Right cardiac atrium (tissue), 5 donors: ENCODE measurements around the gene SLC9A3. TPM values are rescaled to one million over a fixed set of nuclear protein-coding genes. Genes with fewer than 3 reads are reported as not detected.

Experiments
- ATAC-seq, 2 donors: fragments of 200-7000 bp; cut with Tn5 transposase; one replicate each; pipeline versions ENCODE4 v1.8.0 to v1.9.1; 2020; ENCODE audit warnings: moderate library complexity in 2 of 2, mild to moderate bottlenecking in 1 of 2
- DNase-seq, 3 donors: peaks; one replicate each; pipeline ENCODE4 v3.0.0-alpha.2; 2020
- H3K27ac ChIP-seq: one replicate; pipeline ENCODE4 v1.5.1; 2013; ENCODE audit warnings: mild to moderate bottlenecking, low read length, control low read depth, moderate library complexity
- H3K27me3 ChIP-seq: one replicate; pipeline ENCODE4 v1.6.1; 2013; ENCODE audit not compliant: control insufficient read depth, insufficient read depth
- H3K4me1 ChIP-seq: one replicate; pipeline ENCODE4 v1.6.1; 2013; ENCODE audit warnings: low read length; ENCODE audit not compliant: control insufficient read depth, insufficient read depth
- H3K4me3 ChIP-seq: one replicate; pipeline ENCODE4 v1.5.1; 2013; ENCODE audit warnings: low read length, control low read depth
- H3K9me3 ChIP-seq: one replicate; pipeline ENCODE4 v1.6.1; 2013; ENCODE audit warnings: low read length; ENCODE audit not compliant: control insufficient read depth
- WGBS: extraction: QIAGEN DNeasy Blood & Tissue Kit; methylation state at CpG from one replicate; pipeline ENCODE4 v1.1.7; 2013; 5-methylcytosine and 5-hydroxymethylcytosine counted together
- intact Hi-C, 4 donors: fragments of 100-400 bp; cut with DNase I; formaldehyde crosslinking; loops; one replicate each; pipeline versions ENCODE4 v1.11.0 to v1.14.0; 2022 to 2023
- polyA plus RNA-seq: library from polyadenylated mRNA; stranded (reverse); fragments of 200-250 nt; gene quantifications from one replicate; pipeline ENCODE4 v1.2.3, GENCODE V29; 2013
- total RNA-seq, 4 donors: library from RNA; stranded (reverse); fragmentation: NEBNext Ultra II Directional; extraction: Animal tissue kit (Norgen Biotek cat#: 25700); gene quantifications; one replicate each; pipeline ENCODE4 v1.2.1, GENCODE V29; 2021
- donor health status: healthy with polysubstance abuse.
- donor health status: DM: no; HTN: yes; CAD: no.
- donor health status: DM: no; HTN: no; CAD: no.
- donor health status: DM: no; HTN: yes; CAD: no; lungs with severe emphysema.
- donor health status: DM: yes; HTN: yes; CAD: no.

SLC9A3 gene
- total and polyA plus RNA-seq, 5 donors = 0.94 to 1.1 (median 1.0) TPM

GRCh38 chr5:469752-470483 lies 54.3 kb downstream of the SLC9A3 start:
- Histone ChIP-seq H3K4me1 (peaks cover 5% of the 10 kb centered on the region), H3K9me3 (no peaks in the 10 kb centered on the region), H3K27me3 (no peaks in the 10 kb centered on the region), H3K27ac (no peak overlapping the region), H3K4me3 (no peak overlapping the region)
- peak; percentile 13 to 58 (median 42) for DNase-seq
- 90% methylated on average over 19 of the region's 19 CpGs for WGBS
- ATAC-seq = no peak
- intact Hi-C loops = no loop called here

GRCh38 chr5:468401-468800 lies 55.8 kb downstream of the SLC9A3 start:
- H3K4me1 ChIP-seq = peaks cover 5% of the 10 kb centered on the region
- WGBS = 92% methylated on average over 5 of the region's 6 CpGs
- no peaks in the 10 kb centered on the region for H3K9me3 ChIP-seq
- no peak for DNase-seq
- no peak overlapping the region for H3K27ac ChIP-seq
- no peaks in the 10 kb centered on the region for H3K27me3 ChIP-seq
- intact Hi-C loops = no loop called here
- H3K4me3 ChIP-seq = no peak overlapping the region
- ATAC-seq = no peak

- intact Hi-C loops = no loop called here
- no peak for ATAC-seq
- H3K27ac ChIP-seq = no peak overlapping the region
- no peaks in the 10 kb centered on the region for H3K27me3 ChIP-seq
- peaks cover under 1% of the 10 kb centered on the region for H3K4me1 ChIP-seq
- no peaks in the 10 kb centered on the region for H3K9me3 ChIP-seq
- WGBS = 92% methylated on average over 30 of the region's 30 CpGs
- no peak overlapping the region for H3K4me3 ChIP-seq
- peak in 2 of 3 donors; percentile 13 to 42 for DNase-seq
Measured at GRCh38 chr5:466661-467310, 57.5 kb downstream of the SLC9A3 start.

- WGBS = 89% methylated on average over 29 of the region's 29 CpGs
- peak in 1 of 3 donors; percentile 41 for DNase-seq
- intact Hi-C loops = no loop called here
- H3K9me3 ChIP-seq = no peaks in the 10 kb centered on the region
- H3K4me3 ChIP-seq = no peak overlapping the region
- ATAC-seq = peak; percentile 7
- no peaks in the 10 kb centered on the region for H3K27me3 ChIP-seq
- no peaks in the 10 kb centered on the region for H3K4me1 ChIP-seq
- H3K27ac ChIP-seq = no peak overlapping the region
Measured at GRCh38 chr5:465591-466403, 58.5 kb downstream of the SLC9A3 start.

GRCh38 chr5:464843-465590 lies 59.2 kb downstream of the SLC9A3 start:
- ATAC-seq = peak; percentile 6
- WGBS = 92% methylated on average over 63 of the region's 63 CpGs
- DNase-seq = peak; percentile 11 to 60 (median 50)
- no peaks in the 10 kb centered on the region for H3K4me1 ChIP-seq
- H3K4me3 ChIP-seq = no peak overlapping the region
- H3K9me3 ChIP-seq = no peaks in the 10 kb centered on the region
- intact Hi-C loops = no loop called here
- H3K27me3 ChIP-seq = no peaks in the 10 kb centered on the region
- no peak overlapping the region for H3K27ac ChIP-seq

GRCh38 chr5:464446-464842 lies 59.8 kb downstream of the SLC9A3 start:
- intact Hi-C loops = no loop called here
- Histone ChIP-seq H3K27me3 (no peaks in the 10 kb centered on the region), H3K4me3 (no peak overlapping the region), H3K27ac (no peak overlapping the region), H3K4me1 (no peaks in the 10 kb centered on the region), H3K9me3 (no peaks in the 10 kb centered on the region)
- 92% methylated on average over 19 of the region's 19 CpGs for WGBS
- DNase-seq (peak in 1 of 3 donors; percentile 13), ATAC-seq (peak in 1 of 2 donors; percentile 4)

GRCh38 chr5:463952-464351 lies 60.3 kb downstream of the SLC9A3 start:
- Histone ChIP-seq H3K27me3 (no peaks in the 10 kb centered on the region), H3K4me1 (no peaks in the 10 kb centered on the region), H3K4me3 (no peak overlapping the region), H3K9me3 (no peaks in the 10 kb centered on the region), H3K27ac (no peak overlapping the region)
- ATAC-seq = no peak
- 64% methylated on average over 18 of the region's 18 CpGs for WGBS
- no peak for DNase-seq
- intact Hi-C loops = no loop called here

- 80% methylated on average over 7 of the region's 7 CpGs for WGBS
- no peaks in the 10 kb centered on the region for H3K9me3 ChIP-seq
- DNase-seq (no peak), ATAC-seq (no peak)
- intact Hi-C loops = no loop called here
- no peak overlapping the region for H3K4me3 ChIP-seq
- H3K27me3 ChIP-seq = no peaks in the 10 kb centered on the region
- no peak overlapping the region for H3K27ac ChIP-seq
- H3K4me1 ChIP-seq = no peaks in the 10 kb centered on the region
Measured at GRCh38 chr5:463301-463700, 60.9 kb downstream of the SLC9A3 start.

- intact Hi-C loops = no loop called here
- Histone ChIP-seq H3K4me3 (no peak overlapping the region), H3K27me3 (no peaks in the 10 kb centered on the region), H3K4me1 (no peaks in the 10 kb centered on the region), H3K27ac (no peak overlapping the region), H3K9me3 (no peaks in the 10 kb centered on the region)
- DNase-seq (no peak), ATAC-seq (no peak)
- 95% methylated on average over 24 of the region's 24 CpGs for WGBS
Measured at GRCh38 chr5:462051-462481, 62.2 kb downstream of the SLC9A3 start.

- Histone ChIP-seq H3K4me3 (no peak overlapping the region), H3K27me3 (no peaks in the 10 kb centered on the region), H3K27ac (no peak overlapping the region), H3K9me3 (no peaks in the 10 kb centered on the region), H3K4me1 (no peaks in the 10 kb centered on the region)
- ATAC-seq (no peak), DNase-seq (no peak)
- intact Hi-C loops = no loop called here
- 97% methylated on average over 8 of the region's 8 CpGs for WGBS
Measured at GRCh38 chr5:460273-460625, 64.0 kb downstream of the SLC9A3 start.
